22Rv1 (cell line): ENCODE measurements around the gene MTERF2.

Experiments used
- H3K27ac ChIP-seq: fragments of 450-650 bp; 2 replicates; pipeline ENCODE4 v1.5.1; 2017
- ZFX ChIP-seq: fragments of 450-650 bp; IDR thresholded peaks from 2 replicates; pipeline ENCODE4 v1.6.1; 2017; ENCODE audit warnings: antibody characterized with exemption, borderline replicate concordance
- TF ChIP-seq, protein P1 (sequence below): fragments of 450-650 bp; IDR thresholded peaks from 2 replicates; pipeline ENCODE4 v1.5.1; 2017; ENCODE audit warnings: mild to moderate bottlenecking

Gene MTERF2

GRCh38 chr12:107027636-107028053, 40.7 kb upstream of the MTERF2 start:
- TF ChIP-seq, protein P1, sequence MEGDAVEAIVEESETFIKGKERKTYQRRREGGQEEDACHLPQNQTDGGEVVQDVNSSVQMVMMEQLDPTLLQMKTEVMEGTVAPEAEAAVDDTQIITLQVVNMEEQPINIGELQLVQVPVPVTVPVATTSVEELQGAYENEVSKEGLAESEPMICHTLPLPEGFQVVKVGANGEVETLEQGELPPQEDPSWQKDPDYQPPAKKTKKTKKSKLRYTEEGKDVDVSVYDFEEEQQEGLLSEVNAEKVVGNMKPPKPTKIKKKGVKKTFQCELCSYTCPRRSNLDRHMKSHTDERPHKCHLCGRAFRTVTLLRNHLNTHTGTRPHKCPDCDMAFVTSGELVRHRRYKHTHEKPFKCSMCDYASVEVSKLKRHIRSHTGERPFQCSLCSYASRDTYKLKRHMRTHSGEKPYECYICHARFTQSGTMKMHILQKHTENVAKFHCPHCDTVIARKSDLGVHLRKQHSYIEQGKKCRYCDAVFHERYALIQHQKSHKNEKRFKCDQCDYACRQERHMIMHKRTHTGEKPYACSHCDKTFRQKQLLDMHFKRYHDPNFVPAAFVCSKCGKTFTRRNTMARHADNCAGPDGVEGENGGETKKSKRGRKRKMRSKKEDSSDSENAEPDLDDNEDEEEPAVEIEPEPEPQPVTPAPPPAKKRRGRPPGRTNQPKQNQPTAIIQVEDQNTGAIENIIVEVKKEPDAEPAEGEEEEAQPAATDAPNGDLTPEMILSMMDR = no peak
- no peak for TF ChIP-seq ZFX
- H3K27ac ChIP-seq = peak overlapping the region; percentile 65

GRCh38 chr12:107026806-107027635, 40.1 kb upstream of the MTERF2 start:
- no peak for TF ChIP-seq ZFX
- TF ChIP-seq, protein P1 = no peak
- H3K27ac ChIP-seq = peak overlapping the region; percentile 65

- peak overlapping the region; percentile 65 for H3K27ac ChIP-seq
Observed at GRCh38 chr12:107026356-107026755, 39.4 kb upstream of the MTERF2 start.

GRCh38 chr12:107025671-107026070, 38.7 kb upstream of the MTERF2 start:
- H3K27ac ChIP-seq = no peak overlapping the region
- no peak for TF ChIP-seq ZFX
- TF ChIP-seq, protein P1 = no peak

- no peak for TF ChIP-seq ZFX
- TF ChIP-seq, protein P1 = no peak
- H3K27ac ChIP-seq = no peak overlapping the region
Observed at GRCh38 chr12:107019546-107019945, 32.6 kb upstream of the MTERF2 start.

DNA sequence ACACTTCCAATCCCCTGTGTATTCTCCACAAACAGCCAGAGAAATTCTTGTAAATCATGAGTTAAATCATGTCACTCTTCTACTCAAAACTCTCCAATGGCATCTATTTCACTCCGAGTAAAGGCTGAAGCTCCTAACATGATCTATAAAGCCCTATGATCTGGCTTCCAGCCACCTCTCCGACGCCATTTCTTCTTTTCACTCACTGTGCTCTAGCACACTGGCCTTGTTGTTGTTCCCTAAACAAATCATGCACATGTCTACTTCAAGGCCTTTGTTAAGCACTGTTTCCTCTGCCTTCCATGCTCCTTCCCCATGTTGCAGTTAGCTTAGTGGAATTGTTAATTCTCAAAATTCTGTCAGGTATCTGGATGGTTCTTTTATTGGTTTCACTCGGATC, 30.1 kb upstream of the MTERF2 start:
- H3K27ac ChIP-seq = no peak overlapping the region

DNA sequence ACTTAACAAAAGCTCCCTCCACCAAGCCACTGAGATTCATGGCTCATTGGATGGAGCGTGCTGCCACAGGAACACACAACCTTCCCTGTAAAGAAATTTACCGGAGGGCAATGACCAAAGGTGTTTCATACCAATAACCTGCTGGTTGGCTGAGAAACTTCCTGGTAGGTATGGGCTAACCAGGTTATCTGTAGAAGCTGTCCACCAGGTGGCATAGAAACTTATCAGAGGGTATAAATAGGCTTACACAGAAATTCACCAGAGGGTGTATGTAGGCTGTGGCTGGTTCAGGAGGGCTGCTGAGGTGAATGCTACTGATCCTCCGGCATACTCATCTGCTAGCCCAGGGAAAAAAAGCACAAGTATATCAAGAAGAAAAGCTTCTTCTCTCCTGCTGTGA, 27.1 kb upstream of the MTERF2 start:
- H3K27ac ChIP-seq = no peak overlapping the region
- TF ChIP-seq ZFX = no peak
- TF ChIP-seq, protein P1 = peak; percentile 56

More for the DNA sequence above, 30.1 kb upstream of the MTERF2 start:
- TF ChIP-seq, protein P1 = no peak
- no peak for TF ChIP-seq ZFX
